ENCODE results near the gene CXCL13.
"Not testable (repeated sequence)": the region's sequence is repeated elsewhere in the genome, so short reads cannot be mapped to it uniquely, and the experiment has no call there.

DNA sequence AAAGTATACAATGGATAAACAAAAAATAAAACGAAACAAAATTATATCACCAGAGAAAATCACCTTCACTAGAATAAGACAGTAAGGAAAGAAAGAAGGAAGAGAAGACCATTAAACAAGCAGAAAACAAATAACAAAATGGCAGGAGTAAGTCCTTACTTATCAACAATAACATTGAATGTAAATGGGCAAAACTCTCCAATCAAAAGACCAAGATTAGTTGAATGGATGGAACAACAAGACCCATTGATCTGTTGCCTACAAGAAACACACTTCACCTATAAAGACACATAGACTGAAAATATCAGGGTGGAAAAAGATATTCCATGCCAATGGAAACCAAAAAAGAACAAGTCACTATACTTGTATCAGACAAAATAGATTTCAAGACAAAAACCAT, 38.4 kb downstream of the CXCL13 start:
- TF ChIP-seq, protein P1, sequence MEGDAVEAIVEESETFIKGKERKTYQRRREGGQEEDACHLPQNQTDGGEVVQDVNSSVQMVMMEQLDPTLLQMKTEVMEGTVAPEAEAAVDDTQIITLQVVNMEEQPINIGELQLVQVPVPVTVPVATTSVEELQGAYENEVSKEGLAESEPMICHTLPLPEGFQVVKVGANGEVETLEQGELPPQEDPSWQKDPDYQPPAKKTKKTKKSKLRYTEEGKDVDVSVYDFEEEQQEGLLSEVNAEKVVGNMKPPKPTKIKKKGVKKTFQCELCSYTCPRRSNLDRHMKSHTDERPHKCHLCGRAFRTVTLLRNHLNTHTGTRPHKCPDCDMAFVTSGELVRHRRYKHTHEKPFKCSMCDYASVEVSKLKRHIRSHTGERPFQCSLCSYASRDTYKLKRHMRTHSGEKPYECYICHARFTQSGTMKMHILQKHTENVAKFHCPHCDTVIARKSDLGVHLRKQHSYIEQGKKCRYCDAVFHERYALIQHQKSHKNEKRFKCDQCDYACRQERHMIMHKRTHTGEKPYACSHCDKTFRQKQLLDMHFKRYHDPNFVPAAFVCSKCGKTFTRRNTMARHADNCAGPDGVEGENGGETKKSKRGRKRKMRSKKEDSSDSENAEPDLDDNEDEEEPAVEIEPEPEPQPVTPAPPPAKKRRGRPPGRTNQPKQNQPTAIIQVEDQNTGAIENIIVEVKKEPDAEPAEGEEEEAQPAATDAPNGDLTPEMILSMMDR (conservative IDR thresholded peaks at IDR 0.05; ENCODE audit: low read depth, low read length), result not testable (repeated sequence)
- TF ChIP-seq EZH2 (IDR thresholded peaks at IDR 0.05; ENCODE audit: borderline replicate concordance, low read depth, low read length, poor library complexity, severe bottlenecking), result not testable (repeated sequence)

Measured in A673 (cell line).